ENCODE results near the gene MFSD6L. TPM values are rescaled to one million over a fixed set of nuclear protein-coding genes. Genes with fewer than 3 reads are reported as not detected.

MFSD6L gene
- total RNA-seq, 2 experiments from 2014 or later: 0.22 TPM; not detected in 1

DNA sequence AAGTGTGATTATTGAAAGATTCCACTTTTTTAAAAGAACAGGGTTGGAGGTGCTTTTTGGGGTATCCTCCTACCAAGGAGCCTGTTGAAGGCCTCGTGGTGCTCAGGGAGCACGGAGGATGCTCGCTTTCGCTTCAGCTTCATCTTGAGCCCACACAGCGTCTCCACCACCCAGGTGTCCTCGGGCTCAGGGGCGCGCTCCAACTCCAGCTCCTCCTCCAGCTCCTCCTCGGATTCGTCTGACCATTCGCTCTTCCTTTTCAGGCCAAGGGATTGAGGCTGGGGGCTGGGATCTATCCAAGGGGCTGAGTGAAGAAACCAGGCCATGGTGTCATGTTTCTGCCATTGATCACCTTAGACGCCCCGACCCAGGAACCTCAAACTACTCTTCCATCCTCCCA, 42.0 kb downstream of the MFSD6L start:
- ChIA-PET CTCF (no interaction called here), POLR2A (no interaction called here)
- Mint-ChIP-seq H3K36me3 (ENCODE audit: low read depth) (no peaks in the 10 kb centered on the region), H3K9me3 (no peaks in the 10 kb centered on the region), H3K27me3 (peaks cover 18% of the 10 kb centered on the region), H3K27ac (no peak overlapping the region), H3K4me1 (ENCODE audit: low read depth) (no peaks in the 10 kb centered on the region), H3K4me3 (no peak overlapping the region)
- TF ChIP-seq CTCF (IDR thresholded peaks at IDR 0.05): no peak
- ATAC-seq (ENCODE audit: poor library complexity) (no peak), DNase-seq (no peak)
- intact Hi-C loops (cut with DNase I, micrococcal nuclease): loop anchor here in 1 of 2 experiments (10.0 kb wide), 2 partner anchors 138 to 238 kb away; no protein-coding TSS in a partner anchor
- peaks cover 0 to 4% of the 10 kb centered on the region in 2 experiments for H3K27me3 ChIP-seq (ENCODE audit: control insufficient read depth in 1 of 2, insufficient read depth in 2 of 2, low read length in 2 of 2)
- no peaks in the 10 kb centered on the region for H3K36me3 ChIP-seq (ENCODE audit: insufficient read depth, low read length)
- no peaks in the 10 kb centered on the region for H3K9me3 ChIP-seq (ENCODE audit: control insufficient read depth in 1 of 2, insufficient read depth in 1 of 2, low read length in 2 of 2)
- no peak overlapping the region for H3K4me3 ChIP-seq (ENCODE audit: low read length)
- no peaks in the 10 kb centered on the region for H3K4me1 ChIP-seq (ENCODE audit: insufficient read depth, low read length)
- H3K27ac ChIP-seq (ENCODE audit: low read depth in 1 of 2, low read length in 2 of 2): no peak overlapping the region

DNA sequence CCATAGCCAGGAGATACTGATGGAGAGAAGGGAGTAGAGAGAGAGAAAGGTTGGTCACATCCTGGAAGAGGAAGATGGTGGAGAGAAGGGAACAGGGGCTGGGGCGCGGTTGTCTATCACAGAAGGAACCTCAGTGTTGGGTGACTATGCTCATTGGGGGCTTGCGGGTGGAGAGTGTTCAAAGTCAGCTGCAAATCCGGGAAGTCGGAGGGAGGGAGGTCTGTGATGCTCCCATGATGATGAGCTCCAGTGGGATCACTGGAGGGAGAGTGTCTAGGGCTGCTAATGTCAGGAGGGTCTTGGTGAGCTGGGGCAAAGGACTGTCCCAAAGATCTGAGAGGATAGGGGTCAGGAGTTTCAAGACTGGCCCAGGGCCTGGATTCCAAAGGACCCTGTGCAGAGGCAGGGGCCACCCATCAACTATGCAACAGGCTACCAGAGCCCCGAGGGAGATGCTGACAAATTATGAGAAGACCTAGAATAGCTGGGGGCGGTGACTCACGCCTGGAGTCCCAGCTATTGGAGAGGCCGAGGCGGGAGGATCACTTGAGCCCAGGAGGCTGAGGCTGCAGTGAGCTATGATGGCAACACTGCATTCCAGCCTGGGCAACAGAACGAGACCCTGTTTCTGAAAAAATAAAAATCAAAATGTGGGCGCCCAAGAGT, 43.4 kb downstream of the MFSD6L start:
- Histone ChIP-seq H3K27me3 (ENCODE audit: control insufficient read depth in 1 of 2, insufficient read depth in 2 of 2, low read length in 2 of 2) (peaks cover 0 to 4% of the 10 kb centered on the region in 2 experiments), H3K27ac (ENCODE audit: low read depth in 1 of 2, low read length in 2 of 2) (no peak overlapping the region), H3K4me3 (ENCODE audit: low read length) (no peak overlapping the region), H3K9me3 (ENCODE audit: control insufficient read depth in 1 of 2, insufficient read depth in 1 of 2, low read length in 2 of 2) (no peaks in the 10 kb centered on the region), H3K4me1 (ENCODE audit: insufficient read depth, low read length) (no peaks in the 10 kb centered on the region), H3K36me3 (ENCODE audit: insufficient read depth, low read length) (no peaks in the 10 kb centered on the region)
- no peak for TF ChIP-seq CTCF (IDR thresholded peaks at IDR 0.05)
- Mint-ChIP-seq H3K4me3 (no peak overlapping the region), H3K9me3 (no peaks in the 10 kb centered on the region), H3K27me3 (peaks cover 18% of the 10 kb centered on the region), H3K27ac (no peak overlapping the region), H3K4me1 (ENCODE audit: low read depth) (no peaks in the 10 kb centered on the region), H3K36me3 (ENCODE audit: low read depth) (no peaks in the 10 kb centered on the region)
- POLR2A ChIA-PET: no interaction called here
- DNase-seq (no peak), ATAC-seq (ENCODE audit: poor library complexity) (no peak)
- intact Hi-C loops (cut with DNase I, micrococcal nuclease): loop anchor here (2.0 to 10.0 kb wide), 3 partner anchors 139 to 243 kb away; no protein-coding TSS in a partner anchor
- CTCF ChIA-PET: no interaction called here

DNA sequence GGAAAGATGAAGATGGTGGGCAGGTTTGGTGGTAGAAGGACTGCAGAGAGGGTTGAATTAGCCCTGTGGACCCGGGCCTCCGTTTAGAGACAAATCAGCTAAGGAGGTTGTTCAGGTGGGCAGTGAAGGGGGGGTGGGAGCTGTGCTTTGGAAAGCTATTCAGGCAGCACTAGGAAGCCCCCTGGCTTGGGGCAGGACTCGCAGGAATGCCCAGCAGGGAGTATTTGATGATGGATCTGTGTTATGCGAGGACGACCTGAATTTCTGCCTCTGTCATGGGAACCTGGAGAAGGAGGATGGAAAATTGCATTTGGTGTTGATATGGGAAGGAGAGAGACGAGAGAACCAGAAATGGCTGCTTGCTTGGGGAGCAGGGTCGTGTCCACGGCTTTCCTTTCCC, 44.3 kb downstream of the MFSD6L start:
- no peaks in the 10 kb centered on the region for H3K4me1 Mint-ChIP-seq (ENCODE audit: low read depth)
- Histone ChIP-seq H3K4me1 (ENCODE audit: insufficient read depth, low read length) (no peaks in the 10 kb centered on the region), H3K36me3 (ENCODE audit: insufficient read depth, low read length) (no peaks in the 10 kb centered on the region), H3K4me3 (ENCODE audit: low read length) (no peak overlapping the region), H3K27ac (ENCODE audit: low read depth in 1 of 2, low read length in 2 of 2) (no peak overlapping the region), H3K27me3 (ENCODE audit: control insufficient read depth in 1 of 2, insufficient read depth in 2 of 2, low read length in 2 of 2) (peaks cover 0 to 4% of the 10 kb centered on the region in 2 experiments), H3K9me3 (ENCODE audit: control insufficient read depth in 1 of 2, insufficient read depth in 1 of 2, low read length in 2 of 2) (no peaks in the 10 kb centered on the region)
- H3K27me3 Mint-ChIP-seq: peaks cover 18% of the 10 kb centered on the region
- intact Hi-C loops (cut with DNase I, micrococcal nuclease): loop anchor here (2.0 to 10.0 kb wide), 4 partner anchors 137 to 244 kb away; no protein-coding TSS in a partner anchor
- H3K9me3 Mint-ChIP-seq: no peaks in the 10 kb centered on the region
- DNase-seq: no peak
- no peaks in the 10 kb centered on the region for H3K36me3 Mint-ChIP-seq (ENCODE audit: low read depth)
- H3K27ac Mint-ChIP-seq: no peak overlapping the region
- ATAC-seq (ENCODE audit: poor library complexity): no peak
- H3K4me3 Mint-ChIP-seq: no peak overlapping the region
- no peak for TF ChIP-seq CTCF (IDR thresholded peaks at IDR 0.05)
- ChIA-PET POLR2A (no interaction called here), CTCF (no interaction called here)
